ENCODE data around the gene C1orf35. TPM values are rescaled to one million over a fixed set of nuclear protein-coding genes. Genes with fewer than 3 reads are reported as not detected.
A peak's percentile ranks its signal among the peaks of the same experiment; 100 is the strongest.

Gene C1orf35
- total and polyA plus RNA-seq, 9 of the 15 experiments (the other 6 are each of a cell fraction or from before 2014, with no cell fraction given), result 3.2 to 48.7 (median 12.5) TPM

DNA sequence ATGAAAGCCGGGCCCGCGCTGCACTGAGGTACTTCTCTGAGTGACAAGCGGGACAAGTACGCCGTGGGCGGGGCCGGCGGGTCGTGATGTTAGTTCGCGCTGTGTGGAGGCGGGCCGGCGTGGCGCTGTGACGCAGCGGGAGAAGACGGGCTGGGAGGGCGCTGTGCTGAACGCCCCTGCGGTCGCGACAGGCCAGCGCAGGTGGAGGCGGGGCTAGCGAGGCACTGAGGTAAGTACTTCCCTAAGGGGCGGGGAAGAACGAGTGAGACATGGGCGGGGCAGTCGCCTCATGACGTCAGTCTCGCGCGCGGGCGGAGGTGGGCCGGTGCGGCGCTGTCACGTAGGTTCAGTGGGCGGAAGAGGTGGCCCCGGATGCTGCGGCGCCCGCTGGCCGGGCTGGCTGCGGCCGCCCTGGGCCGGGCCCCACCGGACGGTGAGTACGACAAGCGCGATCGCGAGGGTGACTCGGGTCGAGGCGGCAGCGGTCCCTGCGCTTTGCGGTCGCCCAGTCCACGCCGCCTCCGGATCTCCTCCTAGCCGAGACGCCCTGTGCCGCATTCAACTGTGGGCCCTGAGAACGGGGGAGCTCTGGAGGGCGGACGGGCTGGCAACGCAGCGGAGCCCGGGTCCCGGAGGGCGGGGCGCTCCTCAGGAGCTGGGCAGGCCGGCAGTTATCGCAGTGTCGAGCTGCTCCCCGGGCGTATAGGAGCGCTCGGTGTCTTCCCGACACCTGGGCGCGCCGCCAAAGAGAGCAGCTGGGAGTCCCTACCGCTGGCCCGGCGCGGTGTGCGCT lies 37.0 kb upstream of the C1orf35 start, which contains the start of gene GUK1 (continued):
- TF ChIP-seq, protein P1, sequence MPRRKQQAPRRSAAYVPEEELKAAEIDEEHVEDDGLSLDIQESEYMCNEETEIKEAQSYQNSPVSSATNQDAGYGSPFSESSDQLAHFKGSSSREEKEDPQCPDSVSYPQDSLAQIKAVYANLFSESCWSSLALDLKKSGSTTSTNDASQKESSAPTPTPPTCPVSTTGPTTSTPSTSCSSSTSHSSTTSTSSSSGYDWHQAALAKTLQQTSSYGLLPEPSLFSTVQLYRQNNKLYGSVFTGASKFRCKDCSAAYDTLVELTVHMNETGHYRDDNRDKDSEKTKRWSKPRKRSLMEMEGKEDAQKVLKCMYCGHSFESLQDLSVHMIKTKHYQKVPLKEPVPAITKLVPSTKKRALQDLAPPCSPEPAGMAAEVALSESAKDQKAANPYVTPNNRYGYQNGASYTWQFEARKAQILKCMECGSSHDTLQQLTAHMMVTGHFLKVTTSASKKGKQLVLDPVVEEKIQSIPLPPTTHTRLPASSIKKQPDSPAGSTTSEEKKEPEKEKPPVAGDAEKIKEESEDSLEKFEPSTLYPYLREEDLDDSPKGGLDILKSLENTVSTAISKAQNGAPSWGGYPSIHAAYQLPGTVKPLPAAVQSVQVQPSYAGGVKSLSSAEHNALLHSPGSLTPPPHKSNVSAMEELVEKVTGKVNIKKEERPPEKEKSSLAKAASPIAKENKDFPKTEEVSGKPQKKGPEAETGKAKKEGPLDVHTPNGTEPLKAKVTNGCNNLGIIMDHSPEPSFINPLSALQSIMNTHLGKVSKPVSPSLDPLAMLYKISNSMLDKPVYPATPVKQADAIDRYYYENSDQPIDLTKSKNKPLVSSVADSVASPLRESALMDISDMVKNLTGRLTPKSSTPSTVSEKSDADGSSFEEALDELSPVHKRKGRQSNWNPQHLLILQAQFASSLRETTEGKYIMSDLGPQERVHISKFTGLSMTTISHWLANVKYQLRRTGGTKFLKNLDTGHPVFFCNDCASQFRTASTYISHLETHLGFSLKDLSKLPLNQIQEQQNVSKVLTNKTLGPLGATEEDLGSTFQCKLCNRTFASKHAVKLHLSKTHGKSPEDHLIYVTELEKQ (CRISPR knock-in tag; IDR thresholded peaks at IDR 0.05), result no peak
- TF ChIP-seq KLF1 (tag; IDR thresholded peaks at IDR 0.05), result peak; percentile 54; the same call in 1 of the 2 replicates
- no peak for TF ChIP-seq NFYB (IDR thresholded peaks at IDR 0.05; ENCODE audit: extremely low read depth, insufficient read length)
- TF ChIP-seq MIER1 (IDR thresholded peaks at IDR 0.05; ENCODE audit: low read depth), result no peak
- no peak for TF ChIP-seq GABPB2 (CRISPR knock-in tag; conservative IDR thresholded peaks at IDR 0.05)
- TF ChIP-seq ZNF780A (CRISPR knock-in tag; IDR thresholded peaks at IDR 0.05), result no peak
- TF ChIP-seq, protein P2, sequence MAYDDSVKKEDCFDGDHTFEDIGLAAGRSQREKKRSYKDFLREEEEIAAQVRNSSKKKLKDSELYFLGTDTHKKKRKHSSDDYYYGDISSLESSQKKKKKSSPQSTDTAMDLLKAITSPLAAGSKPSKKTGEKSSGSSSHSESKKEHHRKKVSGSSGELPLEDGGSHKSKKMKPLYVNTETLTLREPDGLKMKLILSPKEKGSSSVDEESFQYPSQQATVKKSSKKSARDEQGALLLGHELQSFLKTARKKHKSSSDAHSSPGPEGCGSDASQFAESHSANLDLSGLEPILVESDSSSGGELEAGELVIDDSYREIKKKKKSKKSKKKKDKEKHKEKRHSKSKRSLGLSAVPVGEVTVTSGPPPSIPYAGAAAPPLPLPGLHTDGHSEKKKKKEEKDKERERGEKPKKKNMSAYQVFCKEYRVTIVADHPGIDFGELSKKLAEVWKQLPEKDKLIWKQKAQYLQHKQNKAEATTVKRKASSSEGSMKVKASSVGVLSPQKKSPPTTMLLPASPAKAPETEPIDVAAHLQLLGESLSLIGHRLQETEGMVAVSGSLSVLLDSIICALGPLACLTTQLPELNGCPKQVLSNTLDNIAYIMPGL (CRISPR knock-in tag; IDR thresholded peaks at IDR 0.05), result no peak
- TF ChIP-seq ZZZ3 (IDR thresholded peaks at IDR 0.05), result no peak
- no peak for TF ChIP-seq TAF15 (IDR thresholded peaks at IDR 0.05; ENCODE audit: low read depth, low read length)
- TF ChIP-seq MCM3 (IDR thresholded peaks at IDR 0.05), result no peak
- TF ChIP-seq ZNF445 (CRISPR knock-in tag; IDR thresholded peaks at IDR 0.05; ENCODE audit: low read depth), result no peak
- TF ChIP-seq RB1 (IDR thresholded peaks at IDR 0.05; ENCODE audit: low read depth), result peak; percentile 69; the same call in 1 of the 2 replicates
- no peak for TF ChIP-seq ZNF140 (CRISPR knock-in tag; IDR thresholded peaks at IDR 0.05)
- 0 out of 2 replicates have a peak, but pooled peaks have one; percentile 13 for TF ChIP-seq HSF4 (CRISPR knock-in tag; IDR thresholded peaks at IDR 0.05; ENCODE audit: borderline replicate concordance)
- no peak for TF ChIP-seq MAFG (tag; conservative IDR thresholded peaks at IDR 0.05)
- TF ChIP-seq WHSC1 (IDR thresholded peaks at IDR 0.05; ENCODE audit: low read length), result no peak
- no peak for TF ChIP-seq SMARCA4 (IDR thresholded peaks at IDR 0.05)
- no peak for TF ChIP-seq ESRRB (CRISPR knock-in tag; IDR thresholded peaks at IDR 0.05; ENCODE audit: borderline replicate concordance)
- TF ChIP-seq, protein P3, sequence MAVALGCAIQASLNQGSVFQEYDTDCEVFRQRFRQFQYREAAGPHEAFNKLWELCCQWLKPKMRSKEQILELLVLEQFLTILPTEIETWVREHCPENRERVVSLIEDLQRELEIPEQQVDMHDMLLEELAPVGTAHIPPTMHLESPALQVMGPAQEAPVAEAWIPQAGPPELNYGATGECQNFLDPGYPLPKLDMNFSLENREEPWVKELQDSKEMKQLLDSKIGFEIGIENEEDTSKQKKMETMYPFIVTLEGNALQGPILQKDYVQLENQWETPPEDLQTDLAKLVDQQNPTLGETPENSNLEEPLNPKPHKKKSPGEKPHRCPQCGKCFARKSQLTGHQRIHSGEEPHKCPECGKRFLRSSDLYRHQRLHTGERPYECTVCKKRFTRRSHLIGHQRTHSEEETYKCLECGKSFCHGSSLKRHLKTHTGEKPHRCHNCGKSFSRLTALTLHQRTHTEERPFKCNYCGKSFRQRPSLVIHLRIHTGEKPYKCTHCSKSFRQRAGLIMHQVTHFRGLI (CRISPR knock-in tag; IDR thresholded peaks at IDR 0.05), result no peak
- TF ChIP-seq BDP1 (IDR thresholded peaks at IDR 0.05; ENCODE audit: insufficient read depth, insufficient read length), result no peak
- TF ChIP-seq, protein P4, sequence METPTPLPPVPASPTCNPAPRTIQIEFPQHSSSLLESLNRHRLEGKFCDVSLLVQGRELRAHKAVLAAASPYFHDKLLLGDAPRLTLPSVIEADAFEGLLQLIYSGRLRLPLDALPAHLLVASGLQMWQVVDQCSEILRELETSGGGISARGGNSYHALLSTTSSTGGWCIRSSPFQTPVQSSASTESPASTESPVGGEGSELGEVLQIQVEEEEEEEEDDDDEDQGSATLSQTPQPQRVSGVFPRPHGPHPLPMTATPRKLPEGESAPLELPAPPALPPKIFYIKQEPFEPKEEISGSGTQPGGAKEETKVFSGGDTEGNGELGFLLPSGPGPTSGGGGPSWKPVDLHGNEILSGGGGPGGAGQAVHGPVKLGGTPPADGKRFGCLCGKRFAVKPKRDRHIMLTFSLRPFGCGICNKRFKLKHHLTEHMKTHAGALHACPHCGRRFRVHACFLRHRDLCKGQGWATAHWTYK (CRISPR knock-in tag; IDR thresholded peaks at IDR 0.05), result peak; percentile 93; the same call in 1 of the 2 replicates
